Kidney tubule cell (primary cell): ENCODE data around the gene TCN2.
"Not testable (repeated sequence)": the region's sequence is repeated elsewhere in the genome, so short reads cannot be mapped to it uniquely, and the experiment has no call there.

Experiments used
- DNase-seq: peaks from one replicate; pipeline ENCODE4 v3.0.0-alpha.2; 2018; ENCODE audit warnings: low spot score

The TCN2 gene

GRCh38 chr22:30648825-30649224 lies 41.9 kb downstream of the TCN2 start:
- no peak for DNase-seq

DNA sequence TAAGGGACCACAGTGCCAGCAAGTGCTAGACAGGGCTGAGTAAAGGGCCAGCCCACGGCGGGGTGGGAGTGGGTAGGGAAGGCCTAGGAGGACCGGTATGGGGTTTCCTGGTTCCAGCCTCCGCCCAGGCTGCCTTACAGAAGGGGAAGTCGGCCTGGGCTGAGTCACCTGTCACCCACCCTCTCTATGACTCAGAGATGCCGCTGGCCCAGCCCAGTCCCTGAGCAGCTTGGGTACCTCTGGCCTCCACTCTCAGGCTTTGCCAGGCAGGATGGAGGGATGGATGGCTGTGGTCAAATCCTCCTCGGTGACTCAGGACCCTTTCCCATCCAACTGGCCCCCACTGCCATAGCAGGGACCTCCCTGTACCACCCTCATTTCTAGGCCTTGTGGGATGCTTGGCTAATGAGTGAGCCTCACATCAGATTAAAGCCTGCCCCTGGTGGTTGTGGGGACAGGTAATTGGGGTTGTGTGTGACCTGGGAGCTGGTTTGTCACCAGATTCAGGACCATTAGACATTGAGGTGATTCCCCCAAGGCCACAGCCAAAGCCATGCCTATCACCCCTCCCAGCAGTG lies 42.5 kb downstream of the TCN2 start:
- peak; percentile 94 for DNase-seq

DNA sequence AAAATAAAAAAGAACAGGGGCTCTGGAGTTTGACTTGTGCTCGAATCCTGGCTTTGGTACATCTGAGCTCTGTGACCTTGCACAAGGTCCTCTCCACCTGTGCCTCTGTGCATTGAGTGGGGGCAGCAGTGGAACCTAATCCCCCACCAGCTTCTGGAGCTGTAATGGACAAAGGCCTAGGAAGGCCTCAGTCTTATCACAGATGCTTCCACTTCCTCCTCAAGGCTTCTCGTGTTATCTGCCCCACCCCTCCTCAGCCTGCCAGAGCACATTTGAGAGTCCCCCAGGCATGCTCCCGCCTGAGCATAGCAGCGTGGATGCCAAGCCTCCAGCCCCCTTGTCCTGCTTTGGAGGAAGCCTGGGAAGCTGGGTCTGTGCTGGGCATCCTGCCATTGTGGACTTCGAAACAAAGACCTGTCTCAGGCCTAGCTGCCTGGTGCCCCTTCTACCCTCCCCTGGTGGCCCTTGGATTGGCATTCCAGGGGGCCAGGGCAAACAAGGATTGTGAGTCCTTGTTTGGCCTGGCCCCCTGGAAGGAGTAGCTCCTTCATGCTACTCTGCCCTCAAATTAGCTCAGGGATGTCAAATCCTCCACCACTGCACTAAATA lies 43.6 kb downstream of the TCN2 start:
- no peak for DNase-seq

GRCh38 chr22:30652852-30653251 lies 45.9 kb downstream of the TCN2 start:
- no peak for DNase-seq

DNA sequence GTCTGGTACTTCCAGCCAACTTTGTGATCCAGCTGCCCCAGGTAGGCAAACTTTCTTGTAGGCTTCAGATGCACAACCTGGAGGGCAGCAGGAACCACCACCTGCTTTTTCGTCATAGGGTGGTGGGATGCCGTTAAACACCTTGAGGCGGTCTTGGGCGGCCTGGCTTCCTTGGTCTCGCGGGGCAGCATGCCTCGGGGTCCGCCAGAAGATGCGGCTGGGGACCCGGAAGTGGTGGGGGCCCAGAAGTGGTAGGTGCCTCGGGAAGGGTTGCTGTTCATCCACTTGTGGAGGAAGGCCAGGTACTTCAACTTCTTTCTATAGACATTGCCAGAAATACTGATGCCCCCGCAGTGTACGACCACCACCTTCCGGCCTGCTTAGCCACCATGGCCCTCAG lies 47.4 kb downstream of the TCN2 start:
- no peak for DNase-seq

DNA sequence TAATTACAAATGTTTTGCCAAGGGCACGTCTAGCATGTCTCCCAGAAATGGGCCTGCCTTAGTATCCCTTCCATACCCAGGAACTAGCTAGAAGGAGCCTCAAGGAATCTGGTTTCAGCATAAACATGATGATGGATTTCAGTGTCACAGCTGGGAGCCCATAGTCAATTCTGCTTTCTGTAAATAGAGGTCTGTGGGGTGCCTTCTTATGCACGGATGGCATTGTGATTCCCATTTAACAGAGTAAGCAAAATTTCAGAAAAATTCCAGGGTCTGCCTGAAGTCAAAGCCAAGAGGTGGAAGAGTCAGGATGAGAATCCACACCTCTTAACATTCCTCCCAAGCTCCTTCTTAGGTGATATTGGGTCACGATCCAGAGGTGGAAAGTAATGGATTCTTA lies 48.6 kb downstream of the TCN2 start:
- no peak for DNase-seq

- no peak for DNase-seq
Observed at GRCh38 chr22:30662040-30662439, 55.1 kb downstream of the TCN2 start.

- DNase-seq = no peak
Observed at GRCh38 chr22:30664798-30665197, 57.8 kb downstream of the TCN2 start.

- DNase-seq = no peak
Observed at GRCh38 chr22:30665266-30665665, 58.3 kb downstream of the TCN2 start.

GRCh38 chr22:30665786-30666185 lies 58.8 kb downstream of the TCN2 start:
- DNase-seq = no peak

- peak; percentile 6 for DNase-seq
Observed at GRCh38 chr22:30667107-30667493, 60.1 kb downstream of the TCN2 start.

DNA sequence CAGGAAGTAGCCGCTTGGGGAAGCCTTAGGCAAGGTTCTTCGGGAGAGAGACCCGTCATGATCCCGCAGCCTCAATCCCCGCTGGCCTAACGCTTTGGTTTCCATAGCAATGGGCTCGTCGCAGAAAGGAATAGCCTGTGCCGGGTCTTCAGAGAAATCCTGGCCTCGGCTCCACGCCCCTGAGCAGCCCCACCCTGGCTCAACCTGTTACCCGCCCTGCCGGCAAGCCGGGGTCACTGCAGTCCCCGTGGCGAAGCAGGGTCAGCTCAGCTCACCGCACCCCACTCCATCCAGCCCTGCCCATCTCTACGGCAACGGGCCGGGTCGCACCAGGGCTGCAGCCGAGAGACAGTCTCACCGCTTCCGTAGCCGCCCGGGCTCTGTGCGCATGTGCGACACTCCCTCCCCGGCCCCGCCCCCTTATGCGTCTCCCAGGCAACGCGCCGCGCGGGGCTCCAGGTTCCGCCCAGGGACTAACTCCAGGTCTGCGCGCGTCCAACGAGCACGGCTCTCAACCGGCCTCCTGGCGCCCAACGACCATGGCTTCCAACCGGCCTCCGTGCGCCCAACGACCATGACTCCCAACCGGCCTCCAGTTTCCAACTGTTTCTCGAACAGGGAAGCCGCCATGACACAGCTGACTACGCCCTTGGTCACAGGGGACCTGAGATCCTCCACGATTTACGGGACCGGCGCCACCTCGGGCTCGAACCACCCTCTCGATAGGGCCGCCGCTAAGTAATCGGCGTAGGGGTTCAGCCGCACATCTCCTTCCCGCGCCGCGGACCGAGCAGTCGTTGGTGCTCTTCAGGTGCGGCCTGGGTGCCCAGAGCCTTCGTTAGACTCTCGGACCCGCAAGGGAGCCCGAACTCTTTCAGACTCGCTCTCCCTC lies 60.8 kb downstream of the TCN2 start, which contains the start of gene DUSP18:
DUSP18 (minus strand) TSS at position 382 of the 892 bp plus-strand sequence. CDS start 3,872 bp downstream, outside the sequence.
- peak; percentile 93 for DNase-seq

- no peak for DNase-seq
Observed at GRCh38 chr22:30668386-30668710, 61.4 kb downstream of the TCN2 start.

DNA sequence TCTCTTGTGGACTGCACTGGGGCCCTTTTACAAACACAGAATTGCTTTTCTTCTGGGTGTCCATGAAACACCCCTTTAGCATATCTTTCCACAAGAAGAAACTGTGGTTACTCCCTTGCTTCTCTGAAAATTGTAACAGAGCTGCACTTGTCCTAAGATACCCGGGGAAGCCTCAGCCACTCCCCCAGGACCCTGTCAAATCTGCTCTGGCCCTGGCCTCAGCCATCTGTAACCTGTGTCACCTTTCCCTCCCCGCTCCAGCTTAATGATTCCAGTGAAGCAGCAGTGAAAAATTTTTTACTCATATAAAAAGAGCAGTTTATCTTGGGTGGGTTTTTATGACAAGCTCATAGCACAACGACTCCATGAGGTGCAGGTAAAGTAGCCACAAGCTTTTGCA lies 64.1 kb downstream of the TCN2 start:
- no peak for DNase-seq

DNA sequence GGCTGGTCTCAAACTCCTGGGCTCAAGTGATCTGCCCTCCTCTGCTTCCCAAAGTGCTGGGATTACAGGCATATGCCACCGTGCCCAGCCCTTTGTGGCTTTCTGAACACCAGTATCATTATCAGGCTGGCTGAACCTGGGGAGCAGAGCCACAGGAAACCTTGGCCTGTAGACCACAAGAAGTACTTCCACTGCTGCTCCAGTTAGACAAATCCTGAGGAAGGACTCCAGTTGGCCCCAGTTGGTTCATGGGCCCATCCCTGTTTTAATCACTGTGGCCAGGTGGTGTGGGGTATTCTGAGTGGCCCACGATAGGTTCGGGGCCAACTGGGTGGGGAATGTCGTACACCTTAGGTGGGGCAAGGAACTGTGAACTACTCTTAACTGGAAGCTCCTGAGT lies 66.2 kb downstream of the TCN2 start:
- no peak for DNase-seq

DNA sequence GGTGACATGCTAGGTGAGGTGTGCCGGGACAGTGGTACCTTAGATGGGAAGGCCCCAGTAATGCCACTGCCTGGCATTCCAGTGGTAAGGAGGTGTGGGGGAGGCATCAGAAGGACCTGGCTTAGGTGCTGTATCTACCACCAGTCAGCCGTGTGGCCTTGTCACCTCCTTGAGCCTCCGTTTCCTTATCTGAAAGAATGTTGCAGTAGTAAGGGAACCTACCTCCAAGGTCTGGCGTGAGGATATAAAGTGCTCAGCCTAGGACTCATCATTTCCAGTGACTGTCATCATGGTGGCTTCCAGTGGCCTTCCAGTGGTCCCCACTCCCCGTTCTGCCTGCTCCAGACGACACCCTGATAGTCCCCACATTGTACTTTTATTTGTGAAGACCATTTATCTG lies 67.5 kb downstream of the TCN2 start:
- no peak for DNase-seq

DNA sequence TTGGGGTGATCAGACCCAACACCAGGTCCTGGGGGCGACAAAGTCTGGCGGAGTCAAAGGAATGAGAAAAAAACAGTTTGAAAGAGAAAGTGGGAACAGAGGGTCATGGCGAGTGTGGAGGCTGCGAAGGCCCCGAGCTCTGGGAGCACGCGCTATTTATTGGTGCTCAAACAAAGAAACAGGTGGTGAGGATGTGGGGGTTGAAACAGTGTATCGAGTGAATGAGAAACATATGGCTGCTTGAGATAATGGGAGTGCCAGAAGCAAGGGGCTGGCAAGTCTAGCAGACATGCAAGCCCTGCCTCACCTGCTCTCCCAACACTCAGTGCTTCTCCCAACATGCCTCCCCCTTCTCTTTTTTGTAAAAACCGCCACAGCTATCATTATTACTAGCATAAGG lies 68.5 kb downstream of the TCN2 start:
- DNase-seq = no peak

DNA sequence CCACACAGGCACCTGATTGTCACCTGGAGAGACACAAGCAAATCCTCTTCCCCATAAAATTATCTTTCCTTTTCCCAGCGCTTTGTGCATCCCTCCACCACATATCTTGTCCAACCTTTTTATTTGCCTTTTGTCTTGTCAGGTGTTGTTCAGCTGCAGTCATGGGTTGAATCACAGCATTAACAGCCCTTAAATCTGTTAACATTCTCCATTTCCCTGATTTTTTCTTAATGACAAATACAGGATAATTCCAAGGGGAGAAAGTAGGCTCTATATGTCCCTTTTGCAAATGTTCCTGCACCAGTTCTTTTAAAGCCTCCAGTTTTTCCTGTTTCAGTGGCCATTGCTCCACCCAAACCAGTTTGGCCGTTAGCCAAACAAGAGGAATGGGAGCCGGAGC lies 69.6 kb downstream of the TCN2 start:
- not testable (repeated sequence) for DNase-seq
